ENCODE measurements around the gene CTNNA3.

CTNNA3 gene

DNA sequence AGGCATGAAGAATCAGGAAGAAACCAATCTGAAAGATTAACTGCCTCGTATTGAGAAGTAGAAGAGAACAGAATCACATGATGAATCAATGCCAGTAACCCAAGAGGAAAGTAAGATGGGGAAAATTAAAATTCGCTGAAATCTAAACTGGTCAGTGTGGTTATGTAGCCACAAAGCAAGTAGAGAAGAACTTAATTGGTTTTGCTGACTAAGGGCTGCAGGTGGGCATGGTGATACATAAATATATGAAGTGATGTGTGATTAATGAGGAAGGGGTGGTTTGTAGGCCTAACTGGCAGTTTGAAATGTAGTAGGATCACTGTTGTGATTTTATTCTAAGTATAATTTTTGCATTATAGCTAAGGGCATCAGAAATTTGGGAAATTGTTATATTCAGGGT is 853.6 kb downstream of the CTNNA3 start:
- DNase-seq: no peak

DNA sequence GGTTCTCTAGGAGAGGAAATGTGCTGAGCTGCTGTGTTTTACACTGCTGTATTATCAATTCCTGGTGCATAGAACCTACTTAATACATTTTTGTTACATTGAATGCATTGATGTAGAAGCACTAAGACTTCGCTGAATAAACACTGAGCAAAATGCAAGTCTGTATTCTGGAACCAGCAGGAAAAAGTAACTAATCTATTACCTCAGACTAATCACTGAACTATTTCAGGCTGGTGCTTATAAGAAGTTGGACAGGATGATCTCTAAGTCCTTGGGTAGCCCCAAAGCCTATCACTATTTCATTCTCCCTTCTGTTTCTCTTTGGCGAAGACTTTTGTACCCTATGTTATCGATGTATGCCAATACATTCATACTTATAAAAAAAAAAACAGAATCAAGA is 857.3 kb downstream of the CTNNA3 start:
- DNase-seq: no peak

DNA sequence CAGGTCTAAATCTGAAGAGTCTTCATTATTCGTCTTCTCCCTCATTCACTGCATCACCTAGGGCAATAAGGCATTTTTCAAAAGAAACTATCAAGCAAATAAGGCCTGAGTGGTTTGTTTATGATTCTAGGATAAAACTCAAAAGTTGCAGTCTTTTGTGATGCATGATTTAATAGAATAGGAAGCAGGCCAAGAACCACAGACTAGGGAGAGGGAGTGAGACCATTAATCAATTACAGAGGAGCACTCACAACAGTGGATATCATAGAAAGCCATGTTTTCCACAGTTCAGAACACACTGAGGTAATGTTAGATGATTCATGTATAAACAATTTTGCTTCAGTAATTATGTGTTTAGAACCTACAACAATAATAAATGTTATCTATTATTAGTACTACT is 858.0 kb downstream of the CTNNA3 start:
- no peak for DNase-seq

DNA sequence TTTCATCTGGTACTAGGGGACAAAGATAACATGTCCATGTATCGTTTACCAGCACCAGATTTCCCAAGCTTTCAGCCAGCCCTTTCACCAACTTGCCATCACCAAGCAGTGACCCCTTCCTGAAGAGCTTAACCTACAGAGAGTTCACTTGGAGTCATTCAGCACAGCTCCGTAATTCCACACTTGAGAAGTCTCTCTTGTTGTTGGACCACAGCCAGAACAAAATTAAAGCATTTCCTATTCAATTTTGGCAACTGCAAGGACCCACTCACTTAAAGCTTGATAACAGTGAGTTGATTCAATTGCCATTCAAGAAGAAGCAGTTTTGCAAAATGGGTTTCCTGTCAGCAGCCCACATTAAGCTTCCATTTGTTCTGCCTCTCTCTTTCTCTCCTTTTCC is 858.7 kb downstream of the CTNNA3 start:
- DNase-seq: no peak

DNA sequence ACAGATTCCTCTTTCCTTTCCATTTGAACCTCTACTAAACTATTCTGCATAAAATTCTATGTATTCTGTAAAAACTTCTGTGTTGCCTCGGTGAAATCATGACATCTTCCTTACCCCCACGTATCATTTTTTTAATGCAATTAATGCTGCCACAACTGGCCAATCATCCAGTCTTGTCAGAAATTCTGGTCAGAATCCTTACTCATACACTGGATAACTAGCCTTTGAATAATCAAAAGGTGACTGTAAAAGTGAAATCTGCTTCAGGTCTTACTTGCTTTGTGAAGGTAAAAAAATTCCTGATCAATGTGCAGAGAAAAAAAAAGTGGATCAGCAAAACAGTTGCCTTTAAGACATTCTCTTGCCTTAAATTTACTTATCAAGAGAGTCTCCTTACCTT is 859.2 kb downstream of the CTNNA3 start:
- DNase-seq: no peak

DNA sequence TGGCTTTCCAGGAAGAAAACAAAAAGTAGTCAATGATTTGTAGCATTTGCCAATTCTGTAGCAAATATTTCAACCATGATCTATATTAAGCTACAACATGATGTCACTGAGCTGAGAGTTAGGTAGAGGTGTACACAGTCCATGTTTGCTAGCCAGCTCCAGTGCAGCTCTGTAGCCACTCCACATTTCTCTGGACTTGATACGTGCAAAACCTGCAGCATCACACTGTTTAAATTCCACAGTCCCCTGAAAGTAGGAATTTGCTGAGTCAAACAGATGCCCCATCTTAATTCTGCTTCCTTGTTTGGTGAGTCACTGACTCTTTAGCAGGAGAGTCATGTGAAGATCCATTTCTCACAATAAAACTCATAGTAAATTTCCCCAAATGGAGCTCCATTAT is 859.9 kb downstream of the CTNNA3 start:
- DNase-seq: no peak

DNA sequence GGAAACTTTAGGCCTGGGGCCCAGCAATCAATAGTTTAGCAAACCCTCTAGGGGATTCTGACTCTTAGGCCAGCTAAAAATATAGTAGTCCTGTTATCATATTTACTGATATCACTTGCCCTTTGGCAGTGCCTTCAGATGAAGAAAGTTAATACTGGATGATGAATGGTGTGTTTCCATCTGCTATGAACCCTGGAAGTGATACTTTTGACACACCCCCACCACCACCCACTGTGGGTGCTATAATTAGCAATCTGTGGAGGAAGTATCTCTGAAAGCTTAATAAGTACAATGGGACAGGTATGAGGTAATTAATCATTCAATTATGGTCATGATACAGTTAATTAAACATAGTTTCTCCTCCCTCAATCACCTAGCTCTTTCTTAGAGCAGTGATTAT is 860.6 kb downstream of the CTNNA3 start:
- no peak for DNase-seq

DNA sequence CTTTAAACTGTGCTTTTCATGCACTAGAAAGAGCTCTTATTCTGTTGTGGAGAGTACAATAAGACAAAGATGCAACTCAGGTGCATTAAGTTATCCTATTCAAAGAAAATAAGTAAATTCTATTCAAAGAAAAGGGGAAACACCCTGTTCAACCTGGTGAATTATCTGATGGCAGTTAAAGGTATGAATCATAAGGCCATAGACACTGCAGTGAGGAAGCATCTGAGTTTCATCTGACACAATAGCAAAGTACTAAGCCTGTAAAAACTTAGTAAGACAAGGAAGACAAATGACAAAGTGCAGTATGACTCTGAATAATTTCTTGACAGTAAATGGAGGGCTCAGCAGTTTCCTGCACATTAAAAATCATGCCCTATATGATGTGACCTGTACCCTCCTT is 861.2 kb downstream of the CTNNA3 start:
- DNase-seq: no peak

DNA sequence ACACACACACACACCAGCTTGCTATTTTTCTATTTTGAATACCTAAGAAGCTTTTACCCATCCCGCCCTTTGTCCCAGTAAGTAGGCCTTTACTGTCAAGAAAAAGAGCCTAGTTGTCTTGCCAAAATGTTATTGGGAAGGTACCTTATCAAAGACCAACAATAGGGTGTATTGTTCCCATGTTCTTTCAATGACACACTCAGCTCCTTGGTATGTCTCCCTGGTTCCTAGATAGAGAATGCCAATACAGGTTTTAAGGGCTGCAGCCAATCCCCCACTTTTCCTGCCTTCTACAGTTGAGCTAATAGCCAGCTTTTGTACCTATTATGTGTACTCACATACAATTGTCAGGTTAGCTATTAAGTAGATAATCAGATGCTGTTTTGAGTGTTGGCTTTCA is 862.1 kb downstream of the CTNNA3 start:
- no peak for DNase-seq

DNA sequence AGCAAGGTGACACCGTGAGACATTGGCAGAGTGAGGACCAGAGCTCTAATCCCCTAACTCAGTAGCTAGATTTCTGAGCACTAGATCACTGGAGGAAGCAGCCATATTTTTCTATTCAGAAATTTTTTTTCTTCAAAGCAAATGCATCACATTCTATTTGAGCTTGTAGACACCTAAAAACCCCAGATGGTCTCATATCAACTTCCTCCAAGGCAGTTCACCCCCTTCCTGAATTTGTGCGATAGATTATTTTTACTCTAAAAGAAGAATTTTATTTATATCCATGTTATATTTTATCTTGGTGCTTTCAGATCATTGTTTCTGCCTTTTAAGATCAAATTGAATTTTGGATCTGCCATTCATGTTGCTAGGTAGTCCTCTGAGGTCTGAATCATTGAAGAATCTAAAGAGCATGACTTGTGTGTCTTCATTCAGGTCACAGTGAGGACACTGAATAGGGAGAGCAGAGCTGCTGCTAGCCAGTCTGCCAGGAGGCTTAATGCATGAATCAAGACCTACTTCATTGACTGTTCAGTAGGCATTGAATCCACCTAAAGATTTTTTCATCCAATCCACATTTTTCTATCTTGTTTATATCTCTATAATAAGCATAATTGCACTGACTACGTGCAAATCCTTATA is 863.1 kb downstream of the CTNNA3 start:
- no peak for DNase-seq

DNA sequence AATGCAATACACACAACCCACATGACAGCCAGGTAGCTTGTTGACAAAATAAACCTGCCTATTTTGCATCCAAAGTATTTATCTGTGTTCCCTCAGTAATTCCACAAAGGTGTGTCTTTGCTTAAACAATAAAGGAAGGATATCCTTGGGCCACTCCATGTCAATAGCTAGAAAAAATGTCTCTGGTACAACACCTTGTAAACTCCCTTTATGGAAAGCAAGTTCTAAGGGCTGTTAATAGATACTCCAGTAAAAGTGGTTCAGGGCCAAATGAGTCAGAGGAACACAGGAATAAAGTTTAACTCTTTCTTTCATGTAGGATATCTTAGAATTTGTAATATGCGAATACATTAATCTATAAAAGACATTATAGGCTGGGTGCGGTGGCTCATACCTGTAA is 867.0 kb downstream of the CTNNA3 start:
- no peak for DNase-seq

DNA sequence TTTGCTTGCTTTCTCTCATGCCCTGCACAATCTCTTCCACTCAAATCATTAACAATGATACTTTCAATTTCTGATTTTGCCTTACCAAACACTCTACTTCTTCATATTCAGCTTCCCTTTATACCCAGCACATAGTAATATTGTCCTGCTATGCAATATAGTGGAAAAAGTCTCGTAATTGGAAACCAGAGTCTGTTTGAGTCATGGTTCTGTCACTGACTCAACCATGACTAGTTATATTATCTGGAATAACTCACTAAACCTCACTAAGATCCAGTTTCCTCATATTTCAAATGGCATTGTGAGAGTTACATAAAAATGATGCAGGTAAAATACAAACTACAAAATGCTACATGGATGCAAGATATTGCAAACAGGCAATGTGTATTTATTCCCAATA is 868.6 kb downstream of the CTNNA3 start:
- no peak for DNase-seq

DNA sequence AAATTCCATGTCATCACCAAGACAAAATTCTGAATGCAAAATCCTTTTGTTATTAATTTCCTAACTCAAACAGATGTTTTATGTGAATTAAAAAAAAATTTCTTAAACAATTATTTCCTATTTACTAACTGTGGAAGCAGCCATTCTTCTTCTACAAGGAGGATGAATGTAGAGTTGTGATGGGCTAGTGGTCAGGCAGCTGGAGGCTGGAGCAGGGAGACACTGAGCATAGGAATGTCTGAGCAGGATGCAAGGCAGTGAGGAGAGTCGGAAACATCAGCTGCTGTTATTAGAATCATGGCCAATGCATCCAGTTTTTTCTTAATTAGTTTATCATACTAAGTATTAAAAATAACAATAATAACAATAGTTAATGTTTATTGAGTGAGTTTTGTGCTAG is 872.7 kb downstream of the CTNNA3 start:
- DNase-seq: no peak

DNA sequence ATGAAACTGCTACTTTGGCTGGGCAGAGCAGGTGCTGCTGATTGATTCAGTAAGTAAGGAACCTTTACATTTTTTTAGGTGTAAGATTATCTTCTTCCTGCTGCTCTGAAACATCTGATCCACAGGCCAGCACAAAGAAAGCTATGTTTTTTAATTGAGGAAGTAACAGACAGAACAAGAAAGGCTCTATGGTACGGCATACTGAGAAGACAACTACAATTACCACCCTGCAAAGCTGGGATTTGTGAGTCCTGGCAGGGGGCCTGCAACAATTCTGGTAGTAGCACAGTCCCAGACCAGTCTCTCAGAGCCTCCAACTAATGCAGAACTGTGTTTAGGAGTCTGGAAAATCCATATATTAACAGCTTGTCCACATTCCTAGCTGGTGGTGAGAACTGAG is 873.2 kb downstream of the CTNNA3 start:
- no peak for DNase-seq

DNA sequence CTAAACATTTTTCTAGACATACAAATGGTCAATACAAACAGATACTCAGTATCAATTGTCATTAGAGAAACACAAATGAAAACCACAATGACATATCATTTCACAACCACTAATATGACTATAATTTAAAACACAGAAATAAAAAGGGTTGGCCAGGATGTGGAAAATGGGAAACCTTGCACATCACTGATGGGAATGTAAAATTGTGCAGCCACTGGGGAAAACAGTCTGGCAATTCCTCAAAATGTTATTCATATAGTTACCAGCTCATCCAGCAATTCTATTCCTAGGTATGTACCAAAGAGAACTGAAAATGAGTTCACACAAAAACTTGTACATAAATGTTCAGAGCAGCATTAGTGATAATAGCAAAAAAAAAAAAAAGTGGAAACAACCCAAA is 876.3 kb downstream of the CTNNA3 start:
- DNase-seq: no peak

DNA sequence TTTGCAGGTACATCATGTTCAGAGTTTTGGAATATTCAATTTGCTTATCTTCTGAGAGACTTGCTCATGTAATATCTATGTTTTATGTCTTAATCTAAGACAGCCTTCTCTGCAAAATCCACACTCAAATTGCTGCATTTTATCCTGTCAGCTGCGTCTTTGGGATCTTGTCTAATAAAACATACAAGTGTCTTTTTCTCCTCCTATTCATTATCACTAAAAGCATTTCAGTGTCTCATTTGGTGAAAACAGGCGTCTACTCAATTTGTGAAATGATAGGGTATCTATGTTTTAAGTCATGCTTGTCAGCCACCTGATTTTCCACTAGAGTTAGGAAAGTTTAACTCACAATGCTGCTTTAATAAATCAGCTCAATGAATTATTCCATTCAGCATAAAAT is 882.9 kb downstream of the CTNNA3 start:
- no peak for DNase-seq

DNA sequence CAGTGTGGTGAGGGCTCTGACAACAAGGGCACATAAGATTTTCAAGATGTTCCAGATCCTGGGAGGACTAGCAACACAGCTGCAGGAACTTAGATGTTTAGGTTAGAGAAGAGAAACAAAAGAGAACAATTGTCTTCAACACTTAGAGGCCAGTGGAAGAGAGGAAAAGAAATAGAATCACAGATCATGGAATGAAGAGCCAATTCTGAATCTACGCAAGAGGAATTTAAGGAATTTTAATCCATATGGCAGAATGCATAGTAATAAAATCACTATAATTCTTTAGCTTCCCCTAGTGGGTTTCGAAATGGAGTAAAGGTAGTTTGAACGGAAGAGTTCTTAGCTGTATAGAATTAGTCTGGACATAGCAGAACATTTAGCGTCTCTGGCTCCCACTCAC is 884.8 kb downstream of the CTNNA3 start:
- no peak for DNase-seq

DNA sequence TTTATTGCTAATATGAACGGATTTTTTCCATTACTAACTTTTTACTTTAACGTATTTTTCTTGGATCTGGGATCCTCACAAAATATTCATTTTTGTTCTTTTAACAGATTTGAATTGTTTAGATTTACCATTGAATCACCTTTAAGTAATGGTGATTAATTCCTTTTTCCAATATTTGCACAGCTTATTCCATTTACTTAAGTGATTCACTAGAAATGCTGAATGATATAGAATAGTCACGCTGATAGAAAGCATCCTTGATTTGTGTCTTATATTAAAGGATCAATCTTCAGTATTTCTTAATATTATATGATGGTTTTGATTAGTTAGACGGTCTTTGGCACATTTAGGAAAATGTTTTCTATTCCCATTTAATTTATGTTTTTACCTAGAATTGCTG is 886.6 kb downstream of the CTNNA3 start:
- no peak for DNase-seq

DNA sequence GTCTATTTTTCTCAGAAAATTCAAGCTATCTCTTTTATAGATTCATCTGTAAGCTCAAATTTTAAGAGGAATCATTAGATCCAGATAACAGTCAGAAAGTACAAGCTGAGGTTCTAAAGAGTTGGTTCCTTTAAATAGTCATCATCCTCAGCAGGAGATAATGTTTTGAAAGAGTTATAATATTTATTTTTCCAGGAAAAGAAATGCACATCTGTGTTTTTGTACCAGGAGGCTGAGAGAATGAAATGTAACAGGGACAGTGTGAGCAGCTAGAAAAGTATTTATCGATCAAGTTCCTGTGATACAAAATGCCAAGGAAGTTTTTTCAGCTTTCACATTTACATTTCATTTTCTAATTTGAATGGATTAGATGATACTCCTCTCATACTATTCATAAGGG is 890.4 kb downstream of the CTNNA3 start:
- DNase-seq: no peak

DNA sequence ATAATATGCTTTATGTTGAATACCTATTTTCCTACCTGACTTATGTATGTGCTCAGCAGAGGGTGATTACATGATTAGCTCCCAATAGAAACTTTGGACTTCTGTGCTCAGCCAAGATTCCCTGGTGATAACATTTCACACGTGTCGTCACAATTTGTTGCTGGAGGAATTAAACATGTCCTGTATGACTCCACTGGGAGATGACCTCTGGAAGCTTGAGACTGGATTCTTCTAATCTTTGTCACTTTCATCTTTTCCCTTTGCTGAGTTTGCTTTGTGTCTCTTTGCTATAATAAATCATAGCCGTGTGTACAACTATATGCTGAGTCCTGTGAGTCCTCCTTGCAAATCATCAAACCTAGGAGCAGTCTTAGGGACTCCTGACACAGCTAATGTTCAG is 891.0 kb downstream of the CTNNA3 start:
- DNase-seq: no peak

DNA sequence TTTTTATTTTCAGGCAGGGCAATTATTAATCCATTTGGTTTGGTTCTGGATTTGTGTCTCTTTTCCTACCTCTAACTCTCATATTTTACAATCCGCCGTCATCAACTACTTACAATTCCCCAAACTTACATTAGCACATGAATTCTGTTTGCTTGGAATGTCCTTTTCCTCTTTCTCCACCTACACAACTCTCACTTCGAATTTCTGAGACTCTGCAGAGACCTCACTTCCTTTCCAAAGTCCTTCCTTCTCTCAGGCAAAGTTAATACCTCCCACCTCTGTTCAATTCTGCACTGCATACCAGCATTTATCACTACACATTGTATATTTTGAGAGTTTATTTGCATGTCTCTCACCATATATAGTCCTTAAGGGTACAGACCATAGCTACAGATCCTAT is 892.8 kb downstream of the CTNNA3 start:
- DNase-seq: no peak

DNA sequence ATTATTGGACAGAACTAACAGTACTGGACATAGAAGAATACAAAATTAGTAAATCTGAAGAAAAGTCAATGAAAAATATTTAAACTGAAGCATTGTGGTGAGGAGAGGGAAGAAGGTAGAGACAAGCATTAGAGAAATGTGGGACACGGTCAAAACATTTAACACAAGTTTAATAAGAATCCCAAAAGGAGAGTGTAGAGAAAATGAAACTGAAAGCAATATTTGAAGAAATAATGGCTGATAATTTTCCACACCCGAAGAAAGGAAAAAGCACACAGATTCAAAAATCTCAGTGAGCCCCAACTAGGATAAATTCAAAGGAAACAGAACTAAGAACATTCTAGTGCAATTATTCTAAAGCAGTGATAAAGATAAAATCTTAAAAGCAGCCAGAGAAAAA is 896.5 kb downstream of the CTNNA3 start:
- no peak for DNase-seq

DNA sequence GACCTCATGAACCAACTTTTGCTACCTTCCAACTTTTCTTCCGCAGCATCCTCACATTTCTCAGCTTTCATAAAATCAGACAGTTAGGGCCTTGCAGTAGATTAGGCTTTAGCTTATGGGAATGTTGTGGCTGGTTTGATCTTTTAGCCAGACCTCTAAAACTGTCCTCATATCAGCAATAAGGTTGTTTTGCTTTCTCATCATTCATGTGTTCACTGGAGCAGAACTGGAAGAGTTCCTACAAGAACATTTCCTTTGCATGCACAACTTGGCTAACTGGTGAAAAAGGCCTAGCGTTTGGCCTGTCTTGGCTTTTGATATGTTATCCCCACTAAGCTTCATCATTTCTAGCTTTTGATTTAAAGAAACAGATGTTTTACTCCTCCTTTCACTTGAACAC is 900.1 kb downstream of the CTNNA3 start:
- no peak for DNase-seq

DNA sequence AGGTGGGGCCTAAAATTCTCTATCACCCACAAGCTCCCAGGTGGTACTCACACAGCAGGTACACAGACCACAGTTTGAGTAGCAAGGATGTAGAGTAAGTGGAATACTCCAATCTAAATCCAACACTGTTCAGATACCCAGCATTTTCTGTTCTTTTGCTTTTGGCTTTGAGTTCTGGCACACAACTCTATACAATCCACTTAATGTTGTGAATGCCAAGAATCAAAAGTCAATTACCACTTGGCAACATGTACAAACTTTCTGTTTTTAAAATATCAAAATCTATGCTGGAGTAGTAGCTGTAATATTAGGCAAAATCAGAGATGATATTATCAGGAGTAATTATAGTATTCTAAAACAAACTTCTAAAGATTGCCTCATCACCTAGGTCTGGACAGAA is 903.6 kb downstream of the CTNNA3 start:
- DNase-seq: no peak

DNA sequence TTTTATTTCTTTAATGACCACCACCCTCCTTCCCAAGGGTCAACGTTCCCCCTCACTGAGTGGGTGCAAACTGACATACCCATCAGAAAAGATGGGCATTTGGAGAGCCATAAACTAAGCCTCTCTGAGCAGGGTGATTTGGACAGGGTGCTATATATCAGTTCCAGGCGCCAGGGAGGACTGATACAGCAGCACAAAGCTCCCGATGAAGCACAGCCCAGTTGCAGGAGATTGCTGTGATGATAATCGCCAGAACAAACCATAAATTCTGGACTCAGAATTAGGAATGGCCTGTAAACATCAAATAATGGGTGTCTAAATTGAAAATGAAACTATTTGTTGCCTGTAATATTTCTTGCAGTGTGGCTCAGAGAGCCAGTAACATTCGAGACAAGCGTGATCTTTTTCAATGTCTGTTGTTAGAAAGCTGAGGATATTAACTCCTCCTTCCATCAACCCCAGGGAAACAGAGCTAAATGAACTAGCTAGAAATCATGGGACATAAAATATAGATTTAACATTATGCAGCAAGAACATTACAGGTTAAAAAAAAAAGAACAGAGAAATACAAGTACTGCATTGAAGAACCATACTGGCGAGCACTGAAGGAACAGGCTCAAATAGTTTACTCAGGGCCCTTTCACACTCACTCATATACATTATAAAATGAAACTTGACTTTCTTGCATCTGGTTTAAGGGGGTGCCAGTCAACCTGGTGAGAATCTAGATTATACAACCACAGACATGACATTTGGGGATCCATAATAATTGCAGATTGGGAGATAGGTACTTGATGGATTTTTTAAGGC is 907.6 kb downstream of the CTNNA3 start:
- no peak for DNase-seq
